Fibroblast of pulmonary artery (primary cell): Measurements from ENCODE around the gene VPS52.
"Not testable (repeated sequence)": the region's sequence is repeated elsewhere in the genome, so short reads cannot be mapped to it uniquely, and the experiment has no call there.

ENCODE experiments used
- DNase-seq: peaks from one replicate; pipeline ENCODE4 v3.0.0-alpha.2; 2010; ENCODE audit warnings: low read depth
- H3K4me3 ChIP-seq: replicated peaks from 2 replicates; pipeline ENCODE4 v1.5.1; 2011; ENCODE audit warnings: low read depth, mild to moderate bottlenecking, control low read depth, low read length, moderate library complexity
- TF ChIP-seq, protein P1 (sequence below): IDR thresholded peaks from 2 replicates; pipeline ENCODE4 v1.5.1; 2011; ENCODE audit warnings: mild to moderate bottlenecking, control low read depth, low read length, inconsistent platforms; ENCODE audit errors: missing control alignments

Gene VPS52

DNA sequence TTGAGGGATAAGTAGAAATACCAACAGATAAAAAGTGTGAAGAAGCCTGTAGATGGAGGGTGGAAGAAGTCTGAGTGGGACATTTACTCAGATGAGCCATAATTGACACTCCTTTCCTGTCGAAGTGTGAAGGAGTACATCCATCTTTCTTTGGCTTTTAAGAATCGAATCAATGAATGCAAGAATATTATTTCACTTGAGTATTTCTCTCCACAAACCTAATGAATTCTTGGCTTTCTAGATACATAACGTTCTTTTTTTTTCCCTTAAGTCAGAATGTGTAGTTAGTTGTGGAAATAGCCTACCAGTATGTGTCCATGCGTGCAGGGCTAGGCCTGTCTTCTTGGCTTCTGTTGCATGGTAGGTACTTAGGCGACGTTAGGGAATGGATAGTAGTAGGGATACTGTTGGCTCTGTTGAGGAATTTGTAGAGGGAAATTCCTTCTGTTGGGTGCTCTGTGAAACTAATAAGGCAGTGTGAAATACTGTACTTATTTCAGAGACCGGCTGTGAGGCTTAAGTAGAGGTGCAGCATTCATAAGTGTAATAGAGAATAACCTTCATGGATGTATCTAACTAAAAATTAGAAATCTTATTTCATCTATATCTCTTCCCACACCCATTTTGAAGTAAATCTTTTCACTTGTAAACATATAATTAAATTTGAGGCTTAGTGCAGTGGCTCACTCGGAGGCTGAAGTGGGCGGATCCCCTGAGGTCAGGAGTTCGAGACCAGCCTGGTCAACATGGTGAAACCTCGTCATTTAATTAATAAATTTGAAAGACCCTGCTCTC lies 1.6 kb upstream of the VPS52 start:
- TF ChIP-seq, protein P1, sequence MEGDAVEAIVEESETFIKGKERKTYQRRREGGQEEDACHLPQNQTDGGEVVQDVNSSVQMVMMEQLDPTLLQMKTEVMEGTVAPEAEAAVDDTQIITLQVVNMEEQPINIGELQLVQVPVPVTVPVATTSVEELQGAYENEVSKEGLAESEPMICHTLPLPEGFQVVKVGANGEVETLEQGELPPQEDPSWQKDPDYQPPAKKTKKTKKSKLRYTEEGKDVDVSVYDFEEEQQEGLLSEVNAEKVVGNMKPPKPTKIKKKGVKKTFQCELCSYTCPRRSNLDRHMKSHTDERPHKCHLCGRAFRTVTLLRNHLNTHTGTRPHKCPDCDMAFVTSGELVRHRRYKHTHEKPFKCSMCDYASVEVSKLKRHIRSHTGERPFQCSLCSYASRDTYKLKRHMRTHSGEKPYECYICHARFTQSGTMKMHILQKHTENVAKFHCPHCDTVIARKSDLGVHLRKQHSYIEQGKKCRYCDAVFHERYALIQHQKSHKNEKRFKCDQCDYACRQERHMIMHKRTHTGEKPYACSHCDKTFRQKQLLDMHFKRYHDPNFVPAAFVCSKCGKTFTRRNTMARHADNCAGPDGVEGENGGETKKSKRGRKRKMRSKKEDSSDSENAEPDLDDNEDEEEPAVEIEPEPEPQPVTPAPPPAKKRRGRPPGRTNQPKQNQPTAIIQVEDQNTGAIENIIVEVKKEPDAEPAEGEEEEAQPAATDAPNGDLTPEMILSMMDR, result no peak
- H3K4me3 ChIP-seq, result peak overlapping the region; percentile 100
- DNase-seq, result no peak

DNA sequence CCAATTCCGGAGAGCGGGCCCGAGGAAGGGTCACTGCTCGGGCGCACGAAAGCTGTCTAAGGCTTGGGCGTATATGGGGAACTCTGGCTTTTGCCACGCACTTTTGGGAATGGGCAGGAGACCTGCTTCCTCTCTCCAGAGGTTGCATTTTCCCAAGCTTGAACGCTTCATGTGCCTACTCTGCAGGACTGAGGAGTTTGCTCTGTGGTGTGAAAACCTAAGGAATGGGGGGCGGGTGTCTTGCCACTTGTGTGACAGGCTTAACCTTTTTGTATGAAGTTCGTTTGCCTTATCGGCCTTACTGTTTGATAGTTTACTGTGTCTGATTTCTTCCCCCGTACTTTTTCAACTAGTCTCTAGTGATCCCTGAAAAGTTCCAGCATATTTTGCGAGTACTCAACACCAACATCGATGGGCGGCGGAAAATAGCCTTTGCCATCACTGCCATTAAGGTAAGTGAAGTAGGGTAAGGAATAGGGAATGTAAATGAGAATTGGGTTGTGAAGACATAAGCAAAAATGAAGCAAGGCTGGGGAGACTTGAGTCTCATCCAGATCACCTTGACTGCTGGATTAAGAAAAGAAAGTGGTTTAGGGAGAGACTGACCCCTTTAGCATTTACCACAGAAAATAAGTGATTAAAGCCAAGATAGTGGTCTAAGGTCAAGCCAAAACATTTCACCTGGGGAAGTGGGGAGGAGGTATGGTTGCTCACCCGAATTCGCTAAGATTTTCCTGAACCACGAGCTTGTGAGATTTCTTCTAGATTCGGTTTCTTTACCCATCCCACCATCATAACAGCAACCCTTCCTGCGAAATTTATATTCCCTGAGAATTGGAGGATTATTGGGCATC lies 826 bp upstream of the VPS52 start:
- TF ChIP-seq, protein P1, result no peak

DNA sequence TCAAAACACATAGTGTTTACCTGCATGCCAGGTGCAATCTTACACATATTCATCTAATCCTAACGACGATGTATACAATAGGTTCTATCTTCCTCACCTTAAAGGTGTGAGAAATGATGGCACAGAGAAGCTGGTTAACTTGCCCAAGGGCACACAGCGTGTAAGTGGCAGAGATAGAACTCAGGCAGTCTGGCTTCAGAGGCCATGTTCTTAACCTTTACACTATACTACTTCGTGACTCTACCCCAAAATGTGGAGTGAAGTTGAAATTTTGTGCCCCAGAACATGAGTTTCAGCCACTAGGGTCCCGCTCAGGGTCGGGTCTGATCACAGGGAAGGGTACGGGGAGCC lies 584 bp downstream of the VPS52 start:
- H3K4me3 ChIP-seq, result peak overlapping the region; percentile 100
- peak; percentile 24 for DNase-seq
- TF ChIP-seq, protein P1, result no peak

More for the DNA sequence above, 826 bp upstream of the VPS52 start:
- DNase-seq, result no peak
- H3K4me3 ChIP-seq, result peak overlapping the region; percentile 100

DNA sequence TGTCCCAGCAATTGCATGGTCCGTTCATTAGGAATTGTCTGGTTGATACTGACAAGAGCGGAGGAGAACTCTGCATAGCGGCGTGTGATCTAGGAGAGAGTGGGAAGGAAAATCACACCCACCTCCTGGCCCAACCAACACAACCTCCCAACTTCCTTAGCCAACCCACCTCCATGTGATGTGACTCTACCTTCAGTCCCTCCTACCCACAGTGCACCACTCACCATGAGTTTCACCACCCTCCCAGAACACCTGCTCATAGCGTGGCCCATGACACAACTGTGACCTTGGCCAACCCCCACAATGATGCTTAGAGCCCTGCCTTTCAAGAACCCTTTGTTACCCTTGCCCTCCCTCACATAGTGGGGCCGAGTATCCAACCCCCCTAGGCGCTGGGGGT lies 7.7 kb downstream of the VPS52 start:
- H3K4me3 ChIP-seq, result no peak overlapping the region
- no peak for DNase-seq
- TF ChIP-seq, protein P1, result no peak

DNA sequence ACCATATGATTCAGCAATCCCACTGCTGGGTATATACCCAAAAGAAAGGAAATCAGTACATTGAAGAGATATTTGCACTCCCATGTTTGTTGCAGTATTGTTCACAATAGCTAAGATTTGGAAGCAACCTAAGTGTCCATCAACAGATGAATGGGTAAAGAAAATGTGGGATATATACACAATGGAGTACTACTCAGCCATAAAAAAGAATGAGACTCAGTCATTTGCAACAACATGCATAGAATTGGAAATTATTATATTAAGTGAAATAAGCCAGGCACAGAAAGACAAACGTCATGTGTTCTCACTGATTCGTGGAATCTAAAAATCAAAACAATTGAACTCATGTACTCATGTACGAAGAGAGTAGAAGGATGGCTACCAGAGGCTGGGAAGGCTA lies 9.2 kb downstream of the VPS52 start:
- not testable (repeated sequence) for DNase-seq, H3K4me3 ChIP-seq

DNA sequence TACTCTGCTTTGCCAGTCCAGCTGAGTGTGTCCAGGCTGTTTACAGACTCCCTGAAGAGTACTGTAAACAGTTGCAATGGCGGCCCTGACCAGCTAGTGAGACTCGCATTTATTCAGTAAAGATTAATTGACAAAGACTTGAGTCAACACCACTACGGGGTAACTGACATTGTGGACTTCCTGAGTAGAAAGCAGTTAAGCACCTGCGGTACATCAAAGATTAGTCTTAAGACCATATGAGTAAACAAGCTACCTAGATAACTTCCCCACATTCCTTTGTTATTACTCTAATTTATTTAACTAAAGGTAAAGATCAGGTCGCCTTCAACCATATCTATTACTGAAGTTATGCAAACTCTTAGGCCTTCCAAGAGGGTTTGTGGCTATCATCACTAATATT lies 12.6 kb downstream of the VPS52 start:
- DNase-seq, result no peak
- TF ChIP-seq, protein P1, result no peak
- no peak overlapping the region for H3K4me3 ChIP-seq

DNA sequence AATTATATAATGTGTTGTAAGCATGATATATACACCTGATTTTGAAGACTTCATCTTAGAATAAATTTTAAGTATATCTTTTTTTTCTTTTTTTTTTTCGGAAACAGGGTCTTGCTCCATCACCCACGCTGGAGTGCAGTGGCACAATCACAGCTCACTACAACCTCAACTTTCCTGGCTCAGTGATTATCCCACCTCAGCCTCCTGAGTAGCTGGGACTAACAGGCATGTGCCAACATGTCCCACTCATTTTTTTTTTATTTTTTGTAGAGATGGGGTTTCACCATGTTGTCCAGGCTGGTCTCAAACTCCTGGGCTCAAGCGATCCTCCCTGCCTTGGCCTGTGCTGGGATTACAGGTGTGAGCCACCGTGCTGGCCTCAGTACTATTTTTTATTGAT lies 17.1 kb downstream of the VPS52 start:
- DNase-seq, result no peak
- TF ChIP-seq, protein P1, result no peak
- no peak overlapping the region for H3K4me3 ChIP-seq
